Raji (cell line): ENCODE measurements around the gene TTC34.

Source experiments
- POLR2A ChIP-seq: IDR thresholded peaks from 2 replicates; pipeline ENCODE4 v1.6.1; 2011; ENCODE audit warnings: low read depth, low read length, control low read depth; ENCODE audit not compliant: insufficient read depth

The TTC34 gene

DNA sequence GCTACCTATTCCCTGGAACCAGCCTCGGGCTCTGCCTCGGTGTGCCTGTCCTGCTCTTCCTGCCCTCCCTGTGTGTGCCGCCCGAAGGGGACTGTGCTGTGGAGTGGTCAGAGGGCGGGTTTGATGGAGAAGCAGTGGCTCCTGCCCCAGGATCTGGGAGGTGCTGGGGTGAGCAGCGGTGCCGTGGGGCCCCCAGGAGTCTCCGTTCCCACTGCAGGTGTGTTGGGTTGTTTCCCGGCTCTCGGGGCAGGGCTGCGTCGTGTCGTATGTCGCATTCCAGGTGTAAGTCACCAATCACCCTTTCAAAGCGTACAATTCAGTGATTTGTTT lies 32.6 kb upstream of the TTC34 start:
- no peak for TF ChIP-seq POLR2A

DNA sequence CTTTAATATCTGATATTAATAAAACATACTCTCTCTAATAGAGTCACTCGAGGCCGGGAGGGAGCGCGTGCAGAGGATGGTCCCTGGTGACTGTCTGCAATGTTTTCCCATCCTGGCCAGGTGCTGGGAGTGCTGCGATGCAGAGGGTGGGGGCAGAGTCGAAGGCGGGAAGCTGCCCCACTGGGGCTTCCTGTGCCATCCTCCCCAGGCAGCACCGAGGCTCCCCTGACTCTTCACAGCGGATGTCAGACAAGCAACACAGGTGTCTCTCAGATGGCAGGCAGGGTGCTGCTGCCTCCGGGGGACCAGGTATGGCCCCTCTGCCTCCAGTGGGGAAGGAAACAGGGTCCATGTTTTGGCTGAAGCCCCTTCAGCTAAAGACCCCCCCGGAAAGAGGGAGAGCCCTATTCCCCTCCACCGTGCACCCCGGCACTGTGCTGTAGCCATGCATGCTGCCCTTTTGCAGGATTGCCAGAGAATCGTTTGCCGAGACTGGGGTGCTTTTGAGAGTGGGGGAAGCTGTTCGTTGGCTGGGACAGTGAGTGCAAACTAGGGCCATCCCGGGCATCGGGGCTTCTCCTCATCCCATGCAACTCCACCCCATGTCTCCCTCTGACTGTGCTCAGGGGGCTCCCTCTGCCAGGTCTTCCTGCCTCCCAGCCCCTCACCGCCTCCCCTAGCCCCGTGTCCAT lies 32.1 kb upstream of the TTC34 start:
- TF ChIP-seq POLR2A = no peak

DNA sequence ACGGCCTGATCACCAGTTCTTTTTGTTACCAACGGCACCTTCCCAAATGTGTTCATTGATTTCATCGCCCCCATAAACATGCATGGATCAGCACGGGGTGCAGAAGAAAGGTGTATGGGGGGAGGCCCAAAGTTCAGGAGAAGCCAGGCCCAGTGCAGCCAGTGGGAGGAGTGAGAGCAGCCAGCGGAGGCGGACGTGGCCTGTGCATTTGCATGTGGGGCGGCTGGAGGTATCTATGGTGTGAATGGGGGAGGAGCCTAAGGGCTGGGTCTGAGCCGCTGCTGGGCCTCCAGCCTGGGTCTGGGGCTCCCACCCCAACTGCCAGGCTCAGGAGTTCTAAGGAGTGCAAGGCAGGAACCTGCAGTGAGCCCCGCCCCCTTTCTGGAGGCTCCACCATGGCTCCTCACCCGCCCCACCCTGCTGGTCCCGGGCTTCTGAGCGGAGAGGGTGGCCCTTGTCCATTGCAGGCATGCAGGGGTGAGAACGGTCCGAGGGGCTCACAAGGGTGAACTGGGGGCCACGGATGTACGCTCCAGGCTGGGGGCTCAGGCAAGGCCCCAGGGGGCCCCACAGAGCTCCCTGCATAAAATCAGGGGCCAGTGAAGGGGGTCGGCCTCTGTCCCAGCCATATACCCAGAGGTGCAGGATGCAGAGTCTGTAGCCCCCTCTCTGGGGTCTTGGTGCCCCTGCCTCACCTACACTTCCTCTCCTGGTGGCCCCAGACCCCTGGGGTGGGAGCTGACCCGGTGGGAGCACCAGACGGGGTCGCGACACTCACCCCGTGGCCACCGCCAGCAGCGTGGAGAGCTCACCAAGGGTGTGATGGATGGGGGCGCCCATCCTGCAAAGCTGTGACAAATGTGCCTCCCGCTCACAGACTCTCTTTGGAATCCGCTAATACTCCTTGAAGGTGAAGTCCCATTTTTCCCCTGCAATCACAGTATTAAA lies 31.3 kb upstream of the TTC34 start:
- TF ChIP-seq POLR2A = no peak

DNA sequence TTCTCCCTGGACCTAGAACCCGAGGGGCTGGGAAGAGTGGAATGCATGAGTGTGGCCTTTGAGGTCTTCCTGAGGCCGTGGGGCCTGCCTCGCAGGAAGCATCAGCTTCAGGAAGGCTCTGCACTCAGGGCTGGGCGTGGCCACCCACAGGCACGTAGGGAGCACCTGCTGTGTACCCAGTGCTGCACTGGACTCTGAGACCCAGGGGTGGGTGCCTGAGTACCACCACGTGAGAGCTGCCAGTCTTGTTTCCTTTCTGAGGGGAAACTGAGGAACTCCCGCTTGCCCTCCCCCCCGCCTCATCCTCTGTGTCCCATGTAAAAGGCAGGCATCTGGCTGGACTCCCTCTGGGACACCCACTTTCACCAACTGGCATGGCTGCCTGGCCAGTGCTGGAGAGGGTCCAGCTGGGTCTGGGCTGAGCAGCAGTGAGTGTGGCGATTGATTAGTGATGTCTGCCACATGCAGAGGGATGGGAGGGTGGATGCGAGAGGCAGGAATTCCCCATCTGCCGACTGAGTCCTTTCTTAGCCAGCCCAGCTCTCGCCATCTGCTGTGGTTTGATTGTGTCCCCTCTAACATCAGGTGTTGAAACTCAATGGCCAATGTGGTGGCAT lies 30.2 kb upstream of the TTC34 start:
- no peak for TF ChIP-seq POLR2A

DNA sequence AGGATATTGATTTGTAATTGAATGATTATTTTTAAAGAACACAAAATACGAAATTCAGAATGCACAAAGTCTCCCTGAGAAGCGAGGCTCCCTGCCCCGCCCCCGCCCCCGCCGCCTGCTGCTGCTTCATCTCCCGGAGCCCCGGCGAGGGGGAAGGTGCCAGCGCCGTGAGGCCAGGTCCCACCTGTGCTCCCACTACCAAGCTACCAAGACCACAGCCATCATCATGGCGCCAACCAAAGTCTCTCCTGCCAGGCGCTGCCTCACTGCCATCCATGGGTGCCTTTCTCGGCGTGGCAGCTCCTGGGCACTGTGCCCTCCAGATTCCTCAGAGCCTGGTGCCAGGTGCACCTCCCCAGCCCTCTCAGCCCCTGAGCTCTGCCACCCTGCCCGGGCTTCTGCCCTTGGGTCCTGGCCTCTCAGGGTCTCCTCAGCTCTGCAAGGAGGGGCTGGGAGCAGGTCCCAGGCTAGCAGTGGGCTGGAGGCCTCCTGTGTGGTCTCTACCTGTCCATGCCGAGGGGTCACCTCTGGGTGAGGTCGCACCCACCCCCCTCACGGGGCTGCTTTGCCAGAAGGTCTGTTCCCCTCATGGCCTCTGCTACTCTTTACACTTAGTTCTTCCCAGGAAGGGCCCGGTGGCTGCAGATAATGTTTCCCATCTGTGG lies 29.4 kb upstream of the TTC34 start:
- no peak for TF ChIP-seq POLR2A

DNA sequence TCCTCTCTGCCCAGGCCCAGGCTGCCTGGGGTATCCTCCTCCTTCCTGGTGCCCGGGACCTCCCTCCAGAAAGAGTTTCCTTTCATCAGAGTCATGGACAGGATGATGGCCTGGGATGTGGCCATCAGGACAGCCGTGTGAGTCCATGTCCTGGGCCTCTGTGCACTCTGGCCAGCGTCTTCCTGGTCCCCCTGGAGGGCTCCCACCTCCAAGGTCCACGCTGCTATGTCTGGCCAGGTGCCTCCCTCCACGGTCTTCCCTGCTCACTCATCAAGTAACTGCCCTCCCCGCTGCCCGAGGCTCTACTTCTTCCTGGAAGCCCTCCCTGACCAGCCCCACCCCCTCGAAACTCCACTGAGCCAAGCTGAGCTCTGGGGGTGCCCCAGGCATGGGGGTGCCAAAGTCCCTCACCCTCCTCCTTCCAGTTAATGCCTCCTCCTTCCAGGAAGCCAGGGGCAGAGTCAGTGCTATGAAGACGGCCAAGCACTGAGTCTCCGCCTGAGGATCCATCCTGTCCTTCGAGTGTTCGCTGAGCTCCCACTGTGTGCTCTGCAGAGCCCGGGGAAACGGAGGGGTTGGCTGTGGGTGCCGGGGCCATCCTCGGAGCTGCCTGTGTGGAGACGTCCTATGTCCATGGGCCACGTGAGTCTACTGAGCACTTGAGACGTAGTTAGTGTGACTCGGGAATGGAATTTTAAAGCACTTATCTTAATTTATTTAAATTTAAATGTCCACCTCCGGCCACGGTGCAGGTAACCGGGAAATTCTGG lies 28.5 kb upstream of the TTC34 start:
- no peak for TF ChIP-seq POLR2A

DNA sequence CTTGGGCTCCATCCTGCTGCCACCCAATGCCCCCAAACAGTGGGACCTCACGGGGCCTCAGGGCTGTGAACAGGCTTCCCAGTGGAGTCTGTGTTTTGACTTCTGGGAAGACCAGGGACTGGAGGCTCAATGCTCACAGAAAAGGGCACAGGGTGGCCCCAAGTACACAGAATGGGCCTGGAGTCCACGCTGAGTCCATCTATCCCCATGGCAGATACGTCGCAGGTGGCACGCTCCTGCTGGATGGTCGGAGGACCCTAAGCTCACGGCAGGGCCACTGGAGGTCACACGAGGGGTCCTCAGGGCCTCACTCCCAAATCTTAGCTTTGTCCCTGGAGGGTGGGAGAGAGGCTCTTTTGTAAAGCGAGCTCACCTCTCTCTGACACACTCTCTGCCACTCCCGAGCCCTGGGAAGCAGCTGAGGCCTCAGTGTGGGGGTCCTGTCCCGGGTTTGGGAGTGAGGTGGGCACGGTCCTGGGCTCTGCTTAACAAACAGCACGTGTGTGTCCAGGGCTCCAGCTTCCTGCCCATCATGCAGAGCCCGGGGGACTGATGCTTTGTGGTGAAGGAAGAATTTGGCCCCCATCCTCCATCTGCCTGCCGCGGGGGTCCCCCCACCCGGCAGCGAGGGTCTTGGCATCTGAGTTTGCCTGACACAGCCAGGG lies 27.2 kb upstream of the TTC34 start:
- no peak for TF ChIP-seq POLR2A

DNA sequence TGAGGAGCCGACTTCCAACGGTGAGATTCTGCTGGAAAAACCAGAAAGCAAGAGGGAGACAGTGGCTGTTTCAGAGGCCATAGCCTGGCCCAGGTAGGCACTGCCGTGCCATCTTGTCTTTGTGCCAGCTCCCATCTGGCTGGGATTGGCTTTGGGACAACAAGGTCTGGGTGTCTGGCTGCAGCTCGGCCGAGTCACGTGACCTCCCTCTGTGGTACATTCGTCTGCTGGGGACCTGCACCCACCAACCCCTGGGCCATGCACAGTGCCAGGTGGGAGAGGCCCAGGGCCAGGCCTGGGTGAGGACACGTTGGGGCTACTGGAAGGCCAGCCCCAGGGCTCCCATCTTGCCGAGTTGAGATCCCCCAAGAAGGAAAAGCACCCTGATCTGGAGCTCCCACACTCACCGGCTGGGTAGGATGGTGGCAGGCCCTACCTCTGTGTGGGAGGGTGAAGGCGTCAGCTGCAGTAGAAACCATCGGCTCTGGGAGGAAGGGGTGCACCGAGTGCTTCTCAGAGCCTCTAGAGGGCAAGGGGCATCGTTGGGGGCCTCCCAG lies 25.3 kb upstream of the TTC34 start:
- no peak for TF ChIP-seq POLR2A

DNA sequence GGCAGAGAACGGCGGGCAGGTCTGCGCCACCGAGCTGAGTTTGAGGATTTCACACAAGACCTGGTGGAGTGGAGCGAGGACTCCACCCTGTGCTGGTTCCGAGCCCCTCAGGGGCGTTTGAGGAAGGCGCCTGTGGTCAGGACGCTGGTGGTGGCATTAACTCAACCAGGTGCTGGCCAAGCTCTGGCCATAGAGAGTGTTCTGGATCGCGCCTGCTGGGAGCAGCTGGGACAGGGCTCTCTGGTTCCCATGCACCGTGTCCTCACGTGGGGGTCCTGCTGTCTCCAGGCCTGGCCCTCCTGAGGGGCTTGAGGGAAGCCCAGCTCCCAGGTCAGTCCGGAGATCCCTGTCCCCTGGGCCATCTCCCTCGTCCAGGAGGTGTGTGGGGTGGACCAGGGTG lies 24.8 kb upstream of the TTC34 start:
- TF ChIP-seq POLR2A = no peak

DNA sequence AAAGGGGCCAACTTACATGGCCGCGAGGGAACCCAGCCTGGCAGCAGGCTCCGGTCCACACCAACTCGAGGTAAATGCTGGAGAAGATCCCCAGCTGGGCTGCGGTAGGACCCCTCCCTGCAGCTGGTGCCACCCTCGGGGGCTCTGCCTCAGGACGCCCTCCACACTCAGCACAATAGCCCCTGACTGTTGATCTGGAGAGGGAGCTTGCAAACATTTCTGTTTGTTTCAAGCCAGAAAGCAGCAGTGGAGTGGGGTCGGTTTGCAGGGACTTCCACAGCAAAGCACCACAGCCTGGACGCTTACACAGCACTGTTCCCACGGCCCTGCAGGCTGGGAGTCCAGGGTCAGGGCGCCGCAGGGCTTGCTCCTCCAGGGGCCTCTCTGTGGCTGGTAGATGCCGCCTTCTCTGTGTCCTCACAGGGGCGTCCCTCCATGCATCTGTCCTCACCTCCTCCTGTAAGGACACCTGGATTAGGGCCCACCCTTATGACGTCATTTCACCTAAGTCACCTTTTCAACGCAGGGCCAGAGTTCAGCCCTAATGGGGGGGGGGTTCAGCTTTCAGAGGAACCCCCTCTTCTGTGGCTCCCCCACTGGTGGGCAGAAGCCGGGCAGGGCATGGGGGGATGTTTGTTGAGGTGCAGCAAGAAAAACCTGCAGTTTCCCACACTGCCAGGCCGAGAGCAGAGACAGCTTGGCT lies 24.1 kb upstream of the TTC34 start:
- TF ChIP-seq POLR2A = no peak

DNA sequence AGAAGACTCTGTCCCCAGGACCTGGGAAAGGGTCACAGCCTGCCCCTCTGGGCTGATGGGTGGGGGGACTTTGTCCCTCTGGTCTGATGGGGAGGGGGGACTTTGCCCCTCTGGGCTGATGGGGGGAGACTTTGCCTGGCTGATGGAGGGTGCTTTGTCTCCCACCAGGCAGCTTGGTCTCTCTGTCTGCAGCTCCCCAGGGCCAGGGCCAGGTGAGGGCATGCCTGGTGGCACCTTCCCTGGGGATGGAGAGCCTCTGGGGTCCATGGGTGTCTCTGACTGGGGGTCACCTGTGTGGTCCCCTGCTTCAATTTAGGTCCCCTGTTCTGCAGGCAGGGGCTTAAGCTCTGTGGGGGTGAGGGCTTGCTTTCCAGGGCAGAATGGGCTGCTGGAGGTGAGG lies 23.5 kb upstream of the TTC34 start:
- no peak for TF ChIP-seq POLR2A

DNA sequence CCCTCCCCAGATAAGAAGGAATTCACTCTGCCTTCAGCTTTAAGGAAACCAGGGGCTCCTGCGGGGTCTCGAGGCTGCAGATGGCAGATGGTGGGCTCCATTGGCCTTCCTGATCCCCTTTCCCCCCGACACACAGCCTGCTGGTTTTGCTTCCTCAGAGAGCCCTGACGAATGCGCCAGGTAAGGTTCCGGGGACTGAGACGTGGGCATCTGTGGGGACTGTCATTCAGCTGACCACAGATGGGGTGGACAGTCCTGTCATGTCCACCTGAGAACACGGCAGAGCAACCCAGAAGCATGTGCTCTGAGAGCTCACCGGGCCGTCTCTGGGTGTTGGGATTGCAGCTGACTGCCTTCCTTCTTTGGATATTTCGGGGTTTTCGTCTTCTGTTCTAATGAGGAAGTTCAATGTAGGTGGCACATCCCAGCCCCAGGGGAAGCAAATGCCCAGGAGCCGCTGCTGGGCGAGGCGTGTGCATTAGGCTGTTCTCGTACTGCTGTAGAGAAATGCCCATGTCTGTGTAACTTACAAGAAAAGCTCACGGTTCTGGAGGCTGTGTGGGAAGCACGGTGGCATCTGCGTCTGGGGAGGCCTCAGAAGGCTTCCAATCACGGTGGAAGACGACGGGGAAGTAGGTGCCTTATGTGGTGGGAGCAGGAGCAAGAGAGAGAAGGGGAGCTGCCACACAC lies 22.6 kb upstream of the TTC34 start:
- TF ChIP-seq POLR2A = no peak

DNA sequence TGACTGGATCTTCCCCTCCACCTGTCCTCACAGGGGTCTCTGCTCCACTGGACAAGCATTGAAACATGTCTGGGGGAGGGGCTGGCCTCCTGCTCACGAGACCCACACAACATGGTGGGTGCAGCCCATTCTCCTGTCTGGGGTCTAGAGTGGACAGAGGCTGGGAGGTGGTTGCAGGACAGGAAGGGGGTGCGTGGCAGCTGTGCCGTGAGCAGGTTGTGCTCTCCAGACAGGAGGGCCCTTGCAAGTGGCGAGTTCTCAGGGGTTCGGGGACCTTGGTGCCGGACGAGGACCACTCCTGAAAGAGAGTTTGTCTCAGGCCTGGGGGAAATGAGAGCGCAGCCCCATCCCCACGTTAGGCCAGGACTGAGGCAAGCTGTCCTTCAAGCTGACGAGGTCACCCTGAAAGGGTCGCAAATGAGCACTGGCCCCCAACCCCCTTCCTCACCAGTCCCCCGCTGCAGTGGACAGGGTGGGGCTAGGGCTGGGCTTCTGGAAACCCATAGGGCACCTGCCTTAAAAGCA lies 21.2 kb upstream of the TTC34 start:
- no peak for TF ChIP-seq POLR2A
